K562 (cell line): ENCODE results near the gene ZNF689. TPM values are rescaled to one million over a fixed set of nuclear protein-coding genes. Genes with fewer than 3 reads are reported as not detected.

ENCODE experiments used
- ATAC-seq: fragments of 200-7000 bp; cut with Tn5 transposase; 3 replicates; pipeline ENCODE4 v1.9.1; 2020; ENCODE audit warnings: moderate library complexity
- BruUV-seq: library from RNA; stranded (reverse); fragments of 400-500 nt; replicated peaks from 2 replicates; lab custom pipeline; 2021; lab: Mats Ljungman, UMichigan
- CTCF ChIA-PET: fragments of 300-600 bp; formaldehyde crosslinking; extraction: SDS; loops from one replicate; lab custom pipeline; 2021; ENCODE audit warnings: low intra/inter-chr PET ratio; lab: Yijun Ruan, JAX
- POLR2A ChIA-PET: fragments of 300-600, 350-650 bp; sonication (Branson Sonifier 250); formaldehyde crosslinking; extraction: SDS; loops from one replicate; lab custom pipeline; 2021; ENCODE audit warnings: antibody characterized with exemption, inconsistent platforms; lab: Yijun Ruan, JAX
- DNase-seq, 4 experiments: peaks; one replicate each; pipeline versions ENCODE4 v3.0.0 to v3.0.0-alpha.2; 2011 to 2018; ENCODE audit warnings: low spot score in 3 of 4, mixed read lengths in 3 of 4; ENCODE audit errors: extremely low read depth in 1 of 4
- FAIRE-seq: peaks from 2 replicates; lab custom pipeline; 2011; peaks lifted over from hg19 to GRCh38; lab: Jason Lieb, UNC
- H2AFZ ChIP-seq: 2 replicates; pipeline ENCODE4 v1.6.0; 2011; ENCODE audit warnings: low read depth, low read length, control low read depth, inconsistent platforms
- H3K27ac ChIP-seq: fragments of 200-600 bp; 3 replicates; pipeline ENCODE4 v1.8.0; 2011; ENCODE audit warnings: low read depth, mild to moderate bottlenecking, control low read depth, inconsistent platforms, low read length, moderate library complexity, mixed read lengths; ENCODE audit errors: extremely low read depth
- H3K27me3 ChIP-seq, 2 experiments: fragments of 300-600 bp in 1 of 2; 2 replicates in 1 of 2; 3 replicates in 1 of 2; pipeline versions ENCODE4 v1.6.0 to v1.8.0; 2011; ENCODE audit warnings: inconsistent platforms in 2 of 2, low read length in 2 of 2, mild to moderate bottlenecking in 1 of 2, mixed read lengths in 1 of 2, moderate library complexity in 1 of 2; ENCODE audit not compliant: control insufficient read depth in 2 of 2, insufficient read depth in 2 of 2
- H3K36me3 ChIP-seq: fragments of 300-600 bp; 3 replicates; pipeline ENCODE4 v1.8.0; 2011; ENCODE audit warnings: mild to moderate bottlenecking, low read length, inconsistent platforms; ENCODE audit not compliant: control insufficient read depth, insufficient read depth
- H3K4me1 ChIP-seq, 2 experiments: fragments of 200-600 bp in 1 of 2; replicated peaks in 1 of 2; 2 replicates in 1 of 2; 3 replicates in 1 of 2; pipeline versions ENCODE4 v1.5.1 to v1.8.0; 2011; ENCODE audit warnings: inconsistent platforms in 2 of 2, low read length in 2 of 2, mild to moderate bottlenecking in 1 of 2, mixed read lengths in 1 of 2, moderate library complexity in 1 of 2; ENCODE audit not compliant: control insufficient read depth in 2 of 2, insufficient read depth in 2 of 2
- H3K4me2 ChIP-seq: 2 replicates; pipeline ENCODE4 v1.6.1; 2011; ENCODE audit warnings: low read length, control low read depth, inconsistent platforms, mixed read lengths; ENCODE audit not compliant: insufficient read depth
- H3K4me3 ChIP-seq: fragments of 200-600 bp; sonication (generic), shearing (Covaris generic); 2 replicates; pipeline ENCODE4 v1.5.1; 2016; ENCODE audit warnings: control low read depth, inconsistent platforms
- H3K79me2 ChIP-seq: fragments of 200-600 bp; 3 replicates; pipeline ENCODE4 v1.8.0; 2011; ENCODE audit warnings: low read length, inconsistent platforms; ENCODE audit not compliant: control insufficient read depth, insufficient read depth
- H3K9ac ChIP-seq, 2 experiments: 2 replicates each; pipeline versions ENCODE4 v1.6.0 to v1.6.1; 2011; ENCODE audit warnings: low read depth in 2 of 2, low read length in 2 of 2, control low read depth in 1 of 2, inconsistent platforms in 1 of 2, mild to moderate bottlenecking in 1 of 2, mixed read lengths in 1 of 2; ENCODE audit not compliant: insufficient read depth in 1 of 2
- H3K9me1 ChIP-seq: one replicate; pipeline ENCODE4 v1.6.0; 2011; ENCODE audit warnings: inconsistent platforms, mild to moderate bottlenecking, low read length, moderate library complexity; ENCODE audit not compliant: control insufficient read depth, insufficient read depth
- H3K9me3 ChIP-seq: replicated peaks from 2 replicates; pipeline ENCODE4 v1.5.1; 2011; ENCODE audit warnings: low read depth, low read length, inconsistent platforms; ENCODE audit not compliant: control insufficient read depth, insufficient read depth
- H4K20me1 ChIP-seq: replicated peaks from 2 replicates; pipeline ENCODE4 v1.6.1; 2011; ENCODE audit warnings: low read length, inconsistent platforms, mixed read lengths; ENCODE audit not compliant: control insufficient read depth, insufficient read depth
- BRCA1 ChIP-seq, 2 experiments: fragments of 450-650 bp in 1 of 2; sonication (generic) in 1 of 2; formaldehyde crosslinking in 1 of 2; IDR thresholded peaks; 2 replicates each; pipeline versions ENCODE4 v1.5.0 to v1.6.1; 2017 to 2020; ENCODE audit warnings: mild to moderate bottlenecking in 1 of 2, missing genetic modification reagents in 1 of 2
- CAMTA2 ChIP-seq: fragments of 250-450 bp; sonication (Bioruptor Pico); conservative IDR thresholded peaks from 2 replicates; pipeline ENCODE4 v1.5.1; 2022
- CCNT2 ChIP-seq: IDR thresholded peaks from 2 replicates; pipeline ENCODE4 v1.6.1; 2011; ENCODE audit warnings: borderline replicate concordance, low read depth, mild to moderate bottlenecking, moderate library complexity, mixed read lengths, low read length; ENCODE audit not compliant: insufficient read length; ENCODE audit errors: extremely low read depth
- CTCF ChIP-seq, 3 experiments: IDR thresholded peaks in 2 of 3; conservative IDR thresholded peaks in 1 of 3; 2 replicates each; pipeline ENCODE4 v1.5.1; 2011 to 2012; ENCODE audit warnings: low read length in 3 of 3, mild to moderate bottlenecking in 3 of 3, control low read depth in 2 of 3, improper control_type of control experiment in 1 of 3, inconsistent platforms in 1 of 3, low read depth in 1 of 3, mixed read lengths in 1 of 3, moderate library complexity in 1 of 3; ENCODE audit not compliant: insufficient read depth in 2 of 3
- CTCFL ChIP-seq: IDR thresholded peaks from 2 replicates; pipeline ENCODE4 v1.6.1; 2011; ENCODE audit warnings: borderline replicate concordance, low read depth, mild to moderate bottlenecking, moderate library complexity, low read length; ENCODE audit not compliant: insufficient read depth, poor library complexity, severe bottlenecking
- E2F6 ChIP-seq, 2 experiments: IDR thresholded peaks; 2 replicates each; pipeline ENCODE4 v1.6.1; 2011; ENCODE audit warnings: borderline replicate concordance in 1 of 2, control low read depth in 1 of 2, low read depth in 1 of 2, low read length in 1 of 2, mild to moderate bottlenecking in 1 of 2, mixed read lengths in 1 of 2, moderate library complexity in 1 of 2; ENCODE audit not compliant: insufficient read depth in 1 of 2, insufficient read length in 1 of 2, poor library complexity in 1 of 2, severe bottlenecking in 1 of 2; ENCODE audit errors: extremely low read depth in 1 of 2
- KLF10 ChIP-seq: fragments of 250-450 bp; sonication (Bioruptor Pico); IDR thresholded peaks from 2 replicates; pipeline ENCODE4 v1.6.1; 2021; ENCODE audit warnings: matching md5 sums
- MAX ChIP-seq: sonication (generic); formaldehyde crosslinking; IDR thresholded peaks from 2 replicates; pipeline ENCODE4 v1.9.0; 2022; ENCODE audit warnings: mild to moderate bottlenecking, missing genetic modification reagents
- PCBP2 ChIP-seq: fragments of 200-400 bp; formaldehyde crosslinking; IDR thresholded peaks from 2 replicates; pipeline ENCODE4 v1.6.1; 2018; ENCODE audit warnings: low read length, low read depth, mild to moderate bottlenecking, moderate library complexity; ENCODE audit not compliant: poor library complexity, severe bottlenecking
- POU5F1 ChIP-seq: fragments of 150-350 bp; IDR thresholded peaks from 2 replicates; pipeline ENCODE4 v1.6.1; 2014; ENCODE audit warnings: borderline replicate concordance, low read length, low read depth, mild to moderate bottlenecking; ENCODE audit not compliant: partially characterized antibody
- TFAP4 ChIP-seq: sonication (generic); formaldehyde crosslinking; IDR thresholded peaks from 2 replicates; pipeline ENCODE4 v1.8.0; 2022; ENCODE audit warnings: missing genetic modification reagents, mild to moderate bottlenecking, moderate library complexity, borderline replicate concordance
- WGBS: fragments of 100-300 bp; shearing (Covaris generic); methylation state at CpG from one replicate; pipeline ENCODE4 v1.1.6; 2016; ENCODE audit warnings: low coverage, mixed read lengths; ENCODE audit not compliant: insufficient coverage; ENCODE audit errors: missing lambda C conversion rate; 5-methylcytosine and 5-hydroxymethylcytosine counted together
- in situ Hi-C: fragments of 300-500 bp; cut with MboI; formaldehyde crosslinking; loops from 4 replicates; pipeline ENCODE4 v1.15.0; 2018; ENCODE audit warnings: inconsistent platforms, mixed read lengths
- intact Hi-C: fragments of 100-400 bp; cut with micrococcal nuclease; formaldehyde crosslinking; loops from 2 replicates; pipeline ENCODE4 v1.14.2; 2022
- polyA plus RNA-seq, 8 experiments: library from polyadenylated mRNA; depleted of rRNA in 4 of 8; stranded (reverse) in 5 of 8; unstranded in 3 of 8; fragments of >200 nt; fragmentation: Nextera tagmentation in 2 of 8; fragmentation: Illumina TruSeq in 1 of 8; extraction: Ambion mirVana in 2 of 8; extraction: Trizol in 1 of 8; gene quantifications; 2 replicates each; pipeline versions ENCODE4 v1.2.1 to v1.2.3, GENCODE V29; 2011 to 2014; ENCODE audit warnings: inconsistent platforms in 1 of 8, missing spikeins in 1 of 8
- total RNA-seq, 7 experiments: library from RNA; depleted of rRNA in 6 of 7; stranded (reverse); fragments of >200 nt in 6 of 7; fragmentation: Illumina TruSeq in 2 of 7; extraction: Trizol in 2 of 7; gene quantifications; 2 replicates each; pipeline versions ENCODE4 v1.2.1 to v1.2.3, GENCODE V29; 2011 to 2021; ENCODE audit warnings: low replicate concordance in 1 of 7

ZNF689 gene
- total and polyA plus RNA-seq, 9 of the 15 experiments (the other 6 are each of a cell fraction or from before 2014, with no cell fraction given), result 5.4 to 15.4 (median 10.8) TPM

- no peak for ATAC-seq
- peak; percentile 53 for TF ChIP-seq CTCFL
- TF ChIP-seq CTCF (IDR thresholded peaks at IDR 0.05 in 2 of 3, conservative IDR thresholded peaks at IDR 0.05 in 1 of 3; ENCODE audit: insufficient read depth in 2 of 3, low read depth in 1 of 3, low read length in 3 of 3), result 0 out of 6 replicates have a peak, but pooled peaks of 1 of the 3 experiments have one; percentile 11
- TF ChIP-seq TFAP4 (CRISPR knock-in tag), result 0 out of 2 replicates have a peak, but pooled peaks have one; percentile 2
- no peak for TF ChIP-seq BRCA1 (IDR thresholded peaks at IDR 0.05)
- TF ChIP-seq BRCA1 (CRISPR knock-in tag; IDR thresholded peaks at IDR 0.05), result 0 out of 2 replicates have a peak, but pooled peaks have one; percentile 2
- no peak for TF ChIP-seq POU5F1
- peak in 1 of 2 experiments; percentile 79 for TF ChIP-seq E2F6 (IDR thresholded peaks at IDR 0.05; ENCODE audit: borderline replicate concordance in 1 of 2, extremely low read depth in 1 of 2, insufficient read depth in 1 of 2, insufficient read length in 1 of 2, low read depth in 1 of 2, low read length in 1 of 2, poor library complexity in 1 of 2, severe bottlenecking in 1 of 2)
- peak; percentile 23 for TF ChIP-seq CCNT2
- TF ChIP-seq CAMTA2 (CRISPR knock-in tag), result no peak
- no peak for TF ChIP-seq KLF10 (CRISPR knock-in tag)
- TF ChIP-seq MAX (CRISPR knock-in tag), result peak; percentile 60
- no peak for TF ChIP-seq PCBP2
These were observed 52.6 kb downstream of the ZNF689 start for GRCh38 chr16:30557707-30557956.

More at GRCh38 chr16:30557707-30557956, 52.6 kb downstream of the ZNF689 start:
- 2% methylated on average over 14 of the region's 17 CpGs for WGBS
- H3K79me2 ChIP-seq, result peaks cover 30% of the 10 kb centered on the region
- no peaks in the 10 kb centered on the region for H3K27me3 ChIP-seq
- peak overlapping the region; percentile 83 for H3K4me2 ChIP-seq
- H3K9ac ChIP-seq, result peak overlapping the region; percentile 91 to 97
- POLR2A ChIA-PET, result interaction anchor here (0.6 to 4.9 kb wide), 15 partner anchors 8 to 401 kb away, joined by 3 to 31 read pairs (median 5); partner anchors contain the start of genes ZNF688, ZNF747 and ZNF785
- peak in 2 of 4 experiments; percentile 63 to 65 for DNase-seq
- peak overlapping the region; percentile 73; the same call in 1 of the 2 replicates for H2AFZ ChIP-seq
- peaks cover 26 to 63% of the 10 kb centered on the region in 2 experiments; a peak in 4 of 5 replicates for H3K4me1 ChIP-seq
- peaks cover 28% of the 10 kb centered on the region; the same call in 2 of the 3 replicates for H3K36me3 ChIP-seq
- peak overlapping the region; percentile 94 for H3K27ac ChIP-seq
- BruUV-seq, result no TSS peak
- in situ Hi-C loops (no loop called here), intact Hi-C loops (no loop called here)
- H4K20me1 ChIP-seq, result no peaks in the 10 kb centered on the region; the same call in 1 of the 2 replicates
- CTCF ChIA-PET, result no interaction called here
- peak overlapping the region; percentile 66 for H3K4me3 ChIP-seq
- no peak for FAIRE-seq
- no peaks in the 10 kb centered on the region; the same call in 1 of the 2 replicates for H3K9me3 ChIP-seq
- H3K9me1 ChIP-seq, result no peaks in the 10 kb centered on the region
